Islet of Langerhans (tissue), 1 donor: ENCODE measurements around the gene MYO16.
"Not testable (repeated sequence)": the region's sequence is repeated elsewhere in the genome, so short reads cannot be mapped to it uniquely, and the experiment has no call there.

Source experiments
- FAIRE-seq: peaks from one replicate; lab custom pipeline; 2011; peaks lifted over from hg19 to GRCh38; lab: Jason Lieb, UNC

MYO16 gene

GRCh38 chr13:109204252-109204651, 574.8 kb downstream of the MYO16 start:
- no peak for FAIRE-seq

GRCh38 chr13:109204657-109205056, 575.2 kb downstream of the MYO16 start:
- FAIRE-seq: no peak

GRCh38 chr13:109205315-109205714, 575.9 kb downstream of the MYO16 start:
- FAIRE-seq: no peak

DNA sequence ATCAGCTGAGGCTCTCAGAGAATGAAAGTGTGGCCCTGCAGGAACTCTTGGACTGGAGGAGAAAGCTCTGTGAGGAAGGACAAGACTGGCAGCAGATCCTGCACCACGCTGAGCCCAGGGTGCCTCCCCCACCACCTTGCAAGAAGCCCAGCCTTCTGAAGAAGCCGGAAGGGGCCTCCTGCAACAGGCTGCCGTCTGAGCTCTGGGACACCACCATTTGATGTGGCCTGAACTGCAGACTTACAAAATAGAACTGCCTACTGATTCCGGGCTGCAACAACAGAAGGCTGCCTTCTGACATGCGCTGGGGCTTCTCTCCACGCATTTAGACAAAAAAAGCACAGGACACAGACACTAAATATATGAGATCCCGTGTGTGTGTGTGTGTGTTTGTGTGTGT, 577.2 kb downstream of the MYO16 start:
- no peak for FAIRE-seq

GRCh38 chr13:109207622-109208021, 578.2 kb downstream of the MYO16 start:
- no peak for FAIRE-seq

DNA sequence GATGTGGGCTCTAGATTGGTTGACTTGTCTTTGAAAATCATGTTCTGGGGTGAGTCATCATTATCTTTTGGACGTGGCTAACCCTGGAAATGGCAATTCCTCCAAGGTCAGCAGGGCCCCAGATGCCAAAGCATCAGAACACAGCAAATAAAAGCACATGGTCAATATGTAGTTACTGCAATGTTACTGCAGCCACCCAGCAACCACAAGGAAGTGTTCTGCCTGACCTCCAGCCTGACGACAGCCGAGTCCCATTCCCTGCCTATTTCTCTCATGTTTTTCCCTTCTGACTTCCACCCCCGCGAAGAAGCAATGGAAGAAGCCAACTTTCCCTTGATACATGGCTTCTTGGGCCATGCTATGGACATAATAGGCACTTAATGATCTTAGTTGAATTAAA, 579.1 kb downstream of the MYO16 start:
- FAIRE-seq: no peak

DNA sequence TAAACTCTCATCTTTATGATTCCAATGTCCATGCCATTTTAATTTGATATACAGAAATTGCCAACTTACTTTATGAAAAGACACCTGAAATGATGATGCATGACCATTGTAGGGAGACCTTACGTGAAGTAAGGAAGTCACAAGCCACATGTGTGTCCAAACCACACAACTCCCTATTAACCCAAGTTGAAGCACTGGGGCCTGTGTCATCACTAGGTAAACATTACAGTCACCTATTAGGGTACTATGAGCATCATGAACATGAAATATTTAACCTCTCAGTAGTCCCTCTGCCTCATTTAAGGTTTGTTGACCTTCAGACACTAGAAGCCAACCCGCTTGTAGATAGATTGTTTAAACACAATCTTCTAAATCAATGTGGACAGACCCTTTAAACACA, 580.1 kb downstream of the MYO16 start:
- no peak for FAIRE-seq

- no peak for FAIRE-seq
Measured at GRCh38 chr13:109211616-109212015, 582.2 kb downstream of the MYO16 start.

DNA sequence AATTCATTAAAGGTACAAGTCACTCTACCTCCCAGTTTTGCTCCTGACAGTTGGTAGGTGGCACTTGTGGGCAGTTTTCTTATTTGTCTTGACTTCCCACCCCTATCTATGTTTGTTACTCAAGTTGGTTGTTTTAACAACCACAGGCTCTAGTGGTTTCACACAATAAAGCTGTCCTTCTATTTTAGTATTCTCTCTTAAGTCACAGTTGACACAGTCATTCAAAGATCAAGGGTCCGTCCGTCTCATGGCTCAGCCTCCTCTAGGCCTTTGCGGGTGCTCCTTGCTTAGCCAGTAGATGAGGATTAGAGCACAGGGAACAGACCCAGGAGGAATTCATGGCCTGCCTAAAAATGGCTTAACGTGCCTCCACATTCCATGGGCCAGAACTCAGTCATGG, 583.2 kb downstream of the MYO16 start:
- no peak for FAIRE-seq

DNA sequence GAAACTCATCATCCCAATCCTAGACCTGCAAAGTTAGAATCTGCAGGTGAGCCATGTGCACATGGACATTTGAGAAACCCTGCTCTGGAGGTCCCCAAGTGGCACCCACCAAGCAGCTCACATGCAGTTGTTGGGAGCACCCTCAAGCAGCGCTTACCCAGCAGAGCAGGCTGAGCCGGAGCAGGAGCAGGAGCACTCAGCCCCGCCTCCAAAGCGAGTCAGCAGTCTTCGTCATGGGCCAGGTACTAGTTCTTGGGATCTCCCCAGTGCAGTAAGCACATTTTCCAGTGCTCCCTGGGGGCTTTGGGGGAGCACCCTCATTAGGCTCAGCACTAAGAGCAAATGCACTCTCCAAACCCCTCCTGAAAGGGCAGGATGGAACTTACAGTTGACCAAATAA, 584.3 kb downstream of the MYO16 start:
- FAIRE-seq: no peak

DNA sequence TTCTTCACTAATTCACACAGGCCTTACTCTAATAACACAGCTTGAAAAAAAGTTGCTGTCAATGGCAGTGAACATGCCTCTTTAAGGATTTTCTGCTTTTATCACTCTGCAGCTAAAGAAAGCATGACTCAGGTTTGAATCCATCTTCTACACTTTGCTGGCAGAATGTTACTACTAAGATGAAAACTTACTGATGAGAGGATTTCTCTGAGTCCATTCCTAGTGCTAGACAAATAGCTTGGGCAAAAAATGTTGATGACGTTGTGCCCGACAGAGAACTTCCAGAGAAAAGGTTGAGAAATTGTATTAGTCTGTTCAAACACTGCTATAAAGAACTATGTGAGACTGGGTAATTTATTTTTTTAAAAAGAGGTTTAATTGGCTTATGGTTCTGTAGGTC, 585.0 kb downstream of the MYO16 start:
- no peak for FAIRE-seq

DNA sequence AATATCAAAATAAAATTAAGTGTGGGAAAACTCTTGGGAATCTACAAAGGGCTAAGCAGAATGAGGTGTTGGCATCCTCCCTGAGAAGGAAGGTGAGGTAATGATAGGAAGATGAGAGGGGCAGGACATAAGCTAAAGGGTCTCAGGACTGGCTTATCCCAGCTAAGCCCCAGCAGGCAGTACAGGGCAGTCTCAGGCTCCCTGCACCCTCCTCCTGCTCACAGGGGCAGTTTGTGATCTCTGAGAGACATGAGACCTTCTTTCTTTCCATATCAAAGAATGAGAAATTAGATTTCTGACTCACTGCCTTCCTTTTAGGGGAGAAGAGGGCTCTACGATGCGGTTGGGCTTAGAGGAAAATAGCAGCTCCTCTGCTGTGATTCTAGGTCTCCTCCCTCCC, 586.0 kb downstream of the MYO16 start:
- no peak for FAIRE-seq

DNA sequence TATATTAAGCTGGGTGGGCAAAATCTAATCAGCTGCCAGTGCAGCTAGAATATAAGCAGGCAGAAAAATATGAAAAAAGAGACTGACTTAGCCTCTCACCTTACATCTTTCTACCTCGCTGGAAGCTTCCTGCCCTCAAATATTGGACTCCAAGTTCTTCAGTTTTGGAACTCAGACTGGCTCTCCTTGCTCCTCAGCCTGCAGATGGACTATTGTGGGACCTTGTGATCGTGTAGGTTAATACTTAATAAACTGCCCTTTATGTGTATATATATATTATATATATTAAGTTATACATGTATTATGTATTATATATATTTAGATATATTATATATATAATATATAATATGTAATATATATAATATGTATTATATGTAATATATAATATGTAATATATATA, 588.1 kb downstream of the MYO16 start:
- FAIRE-seq: not testable (repeated sequence)

DNA sequence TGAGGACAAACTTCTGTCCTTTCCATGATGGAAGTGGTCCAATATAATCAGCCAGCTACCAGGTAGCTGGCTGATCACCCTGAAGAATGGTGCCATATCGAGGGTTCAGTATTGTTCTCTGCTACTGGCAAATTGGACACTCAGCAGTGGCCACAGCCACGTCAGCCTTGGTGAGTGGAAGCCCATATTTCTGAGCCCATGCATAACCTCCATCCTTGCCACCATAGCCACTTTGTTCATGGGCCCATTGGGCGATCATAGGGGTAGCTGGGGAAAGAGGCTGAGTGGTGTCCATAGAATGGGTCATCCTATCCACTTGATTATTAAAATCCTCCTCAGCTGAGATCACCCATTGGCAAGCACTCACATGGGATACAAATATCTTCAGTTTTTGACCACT, 591.2 kb downstream of the MYO16 start:
- FAIRE-seq: no peak

DNA sequence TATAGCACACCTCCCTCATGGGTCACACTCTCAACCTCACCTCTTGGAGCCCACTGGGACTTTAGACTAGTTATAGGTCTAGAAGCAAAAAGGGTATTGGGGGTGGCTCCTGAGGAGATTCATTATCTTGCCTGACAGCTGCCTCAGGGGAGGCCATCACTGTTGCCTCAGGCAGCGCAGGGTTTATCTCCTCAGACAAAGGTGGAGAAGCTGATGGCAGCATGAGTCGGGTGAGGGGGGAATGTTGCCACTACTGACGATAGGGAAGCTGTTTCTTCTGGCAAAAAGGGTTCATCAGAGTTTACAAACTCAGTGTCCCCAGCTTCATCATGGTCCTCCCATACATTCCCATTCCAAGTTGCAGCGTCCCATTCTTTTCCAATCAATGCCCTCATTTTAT, 594.6 kb downstream of the MYO16 start:
- FAIRE-seq: no peak

DNA sequence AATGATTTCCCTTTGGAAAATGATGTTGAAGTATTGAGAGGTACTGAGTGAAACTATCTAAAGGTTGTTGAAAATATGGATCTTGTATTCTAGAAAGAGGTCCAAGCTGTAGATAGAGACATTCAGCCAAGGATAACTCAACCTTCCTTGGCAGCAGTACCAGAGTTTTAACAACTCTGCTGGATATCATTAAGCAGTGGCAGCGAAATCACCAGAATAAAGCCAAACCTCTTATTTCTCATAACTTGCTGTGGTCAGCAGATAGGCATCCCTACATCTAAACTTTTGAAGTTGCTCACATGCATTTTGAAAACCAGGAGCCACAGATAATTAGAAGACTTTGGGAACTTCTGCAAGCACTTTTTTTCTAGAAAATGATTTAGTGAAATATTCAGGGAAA, 597.2 kb downstream of the MYO16 start:
- FAIRE-seq: no peak

- FAIRE-seq: no peak
Measured at GRCh38 chr13:109227344-109227940, 598.0 kb downstream of the MYO16 start.

GRCh38 chr13:109228211-109228610, 598.8 kb downstream of the MYO16 start:
- no peak for FAIRE-seq

DNA sequence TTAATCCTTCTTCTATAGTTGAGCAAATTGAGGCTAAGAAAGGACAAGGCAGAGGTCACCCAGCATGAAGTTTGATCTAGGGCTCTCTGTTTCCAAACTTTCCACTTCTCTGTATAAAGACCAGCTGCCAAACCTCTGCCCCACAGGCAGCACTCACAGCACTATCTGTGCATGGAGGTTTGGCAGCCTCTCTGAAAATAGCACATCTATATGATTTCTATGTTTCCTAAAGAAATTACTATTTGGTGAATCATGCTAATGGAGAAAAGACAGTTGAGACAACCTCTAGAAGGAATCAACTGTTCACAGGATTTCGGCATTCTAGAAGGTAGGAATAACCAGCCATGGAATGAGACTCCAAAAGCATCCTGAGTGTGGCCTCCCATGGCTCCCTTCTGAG, 602.5 kb downstream of the MYO16 start:
- no peak for FAIRE-seq

- no peak for FAIRE-seq
Measured at GRCh38 chr13:109233293-109233692, 603.9 kb downstream of the MYO16 start.

GRCh38 chr13:109235901-109236300, 606.5 kb downstream of the MYO16 start:
- FAIRE-seq: no peak

GRCh38 chr13:109241160-109241559, 611.7 kb downstream of the MYO16 start:
- FAIRE-seq: no peak

GRCh38 chr13:109243311-109243951, 614.0 kb downstream of the MYO16 start:
- no peak for FAIRE-seq

DNA sequence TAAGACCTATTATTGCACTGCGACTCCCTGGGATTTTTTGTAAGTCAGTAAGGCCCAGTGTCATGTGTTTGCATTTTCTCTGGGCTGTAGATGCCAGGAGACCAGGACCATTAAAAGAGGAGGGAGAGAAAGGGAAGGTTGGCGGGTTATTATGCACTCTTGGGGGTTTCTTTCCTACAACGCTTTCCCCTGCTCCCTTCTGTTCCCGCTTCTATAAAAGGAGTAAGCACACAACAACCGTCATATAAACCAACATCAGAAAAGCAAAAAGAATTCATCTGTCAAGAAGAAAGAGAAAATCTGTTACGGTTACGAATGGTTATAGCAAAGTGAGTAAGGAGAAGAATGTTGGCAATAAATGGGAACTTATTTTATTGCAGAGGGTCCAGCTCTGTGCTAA, 615.2 kb downstream of the MYO16 start:
- no peak for FAIRE-seq

GRCh38 chr13:109246001-109246400, 616.6 kb downstream of the MYO16 start:
- no peak for FAIRE-seq
